Testis (tissue), 3 donors: Measurements from ENCODE around the gene MYBPC2. TPM values are rescaled to one million over a fixed set of nuclear protein-coding genes. Genes with fewer than 3 reads are reported as not detected.

Source experiments
- DNase-seq: peaks from one replicate; pipeline ENCODE4 v3.0.0-alpha.2; 2019
- H3K27ac ChIP-seq, 2 donors: fragments of 200-600 bp; sonication (generic); one replicate each; pipeline ENCODE4 v1.5.1; 2019
- H3K27me3 ChIP-seq: fragments of 200-600 bp; sonication (generic); one replicate; pipeline ENCODE4 v1.5.1; 2019
- H3K36me3 ChIP-seq: fragments of 200-600 bp; sonication (generic); one replicate; pipeline ENCODE4 v1.5.1; 2017; ENCODE audit warnings: low read depth; ENCODE audit errors: missing control alignments
- H3K4me1 ChIP-seq: fragments of 200-600 bp; sonication (generic); one replicate; pipeline ENCODE4 v1.5.1; 2019
- H3K4me3 ChIP-seq, 2 donors: fragments of 200-600 bp; sonication (generic); one replicate each; pipeline ENCODE4 v1.5.1; 2017 to 2019
- H3K9me3 ChIP-seq: fragments of 200-600 bp; sonication (generic); one replicate; pipeline ENCODE4 v1.5.1; 2017
- POLR2A ChIP-seq: fragments of 450-650 bp; IDR thresholded peaks from one replicate; pipeline ENCODE4 v1.6.1; 2017; ENCODE audit warnings: antibody characterized with exemption, mild to moderate bottlenecking, moderate library complexity
- WGBS, 2 donors: methylation state at CpG; one replicate each; pipeline ENCODE4 v1.1.5; 2018; 5-methylcytosine and 5-hydroxymethylcytosine counted together
- intact Hi-C: fragments of 100-400 bp; cut with DNase I; formaldehyde crosslinking; loops from one replicate; pipeline ENCODE4 v1.15.1; 2023; ENCODE audit warnings: low total_unique reads
- polyA plus RNA-seq: library from polyadenylated mRNA; stranded (reverse); fragments of 350-450 nt; fragmentation: Illumina TruSeq; extraction: RNeasy Lipid Tissue Mini Kit (QIAGEN cat#74804); gene quantifications from one replicate; pipeline ENCODE4 v1.2.3, GENCODE V29; 2014; ENCODE audit warnings: low read depth, low replicate concordance; ENCODE audit not compliant: insufficient read depth
- total RNA-seq, 2 donors: library from RNA; depleted of rRNA; stranded (reverse); fragments of >200 nt; gene quantifications; one replicate each; pipeline ENCODE4 v1.2.3, GENCODE V29; 2016
- TF ChIP-seq, protein P1 (sequence below), 3 experiments: fragments of 450-650 bp in 2 of 3; fragments of 200-600 bp in 1 of 3; sonication (generic) in 1 of 3; IDR thresholded peaks; one replicate each; pipeline ENCODE4 v1.5.1; 2016 to 2019; ENCODE audit warnings: antibody characterized with exemption in 3 of 3, mild to moderate bottlenecking in 2 of 3, moderate library complexity in 1 of 3

Gene MYBPC2
- total and polyA plus RNA-seq, 3 donors from 2014 or later, result 0.31 to 3.2 (median 0.63) TPM

DNA sequence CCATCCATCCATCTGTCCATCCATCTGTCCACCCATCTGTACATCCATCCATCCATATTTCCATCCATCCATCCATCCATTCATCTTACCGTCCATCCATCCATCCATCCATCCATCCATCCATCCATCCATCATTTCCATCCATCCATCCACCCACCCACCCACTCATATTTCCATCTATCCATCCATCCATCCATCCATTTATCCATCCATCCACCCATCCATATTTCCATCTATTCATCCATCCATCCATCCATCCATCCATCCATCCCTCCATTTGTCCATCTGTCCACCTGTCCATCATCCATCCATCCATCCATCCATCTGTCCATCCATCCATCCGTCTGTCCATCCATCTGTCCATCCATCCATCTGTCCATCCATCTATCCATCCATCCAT lies 23.3 kb downstream of the MYBPC2 start:
- Histone ChIP-seq H3K4me1 (no peaks in the 10 kb centered on the region), H3K27ac (no peak overlapping the region), H3K9me3 (no peaks in the 10 kb centered on the region), H3K27me3 (no peaks in the 10 kb centered on the region), H3K36me3 (no peaks in the 10 kb centered on the region), H3K4me3 (no peak overlapping the region)
- DNase-seq, result no peak
- TF ChIP-seq, protein P1, sequence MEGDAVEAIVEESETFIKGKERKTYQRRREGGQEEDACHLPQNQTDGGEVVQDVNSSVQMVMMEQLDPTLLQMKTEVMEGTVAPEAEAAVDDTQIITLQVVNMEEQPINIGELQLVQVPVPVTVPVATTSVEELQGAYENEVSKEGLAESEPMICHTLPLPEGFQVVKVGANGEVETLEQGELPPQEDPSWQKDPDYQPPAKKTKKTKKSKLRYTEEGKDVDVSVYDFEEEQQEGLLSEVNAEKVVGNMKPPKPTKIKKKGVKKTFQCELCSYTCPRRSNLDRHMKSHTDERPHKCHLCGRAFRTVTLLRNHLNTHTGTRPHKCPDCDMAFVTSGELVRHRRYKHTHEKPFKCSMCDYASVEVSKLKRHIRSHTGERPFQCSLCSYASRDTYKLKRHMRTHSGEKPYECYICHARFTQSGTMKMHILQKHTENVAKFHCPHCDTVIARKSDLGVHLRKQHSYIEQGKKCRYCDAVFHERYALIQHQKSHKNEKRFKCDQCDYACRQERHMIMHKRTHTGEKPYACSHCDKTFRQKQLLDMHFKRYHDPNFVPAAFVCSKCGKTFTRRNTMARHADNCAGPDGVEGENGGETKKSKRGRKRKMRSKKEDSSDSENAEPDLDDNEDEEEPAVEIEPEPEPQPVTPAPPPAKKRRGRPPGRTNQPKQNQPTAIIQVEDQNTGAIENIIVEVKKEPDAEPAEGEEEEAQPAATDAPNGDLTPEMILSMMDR (IDR thresholded peaks at IDR 0.05), result no peak
- no peak for TF ChIP-seq POLR2A
- 83 to 85% methylated on average over 2 of the region's 2 CpGs for WGBS, 2 donors
- intact Hi-C loops, result no loop called here

DNA sequence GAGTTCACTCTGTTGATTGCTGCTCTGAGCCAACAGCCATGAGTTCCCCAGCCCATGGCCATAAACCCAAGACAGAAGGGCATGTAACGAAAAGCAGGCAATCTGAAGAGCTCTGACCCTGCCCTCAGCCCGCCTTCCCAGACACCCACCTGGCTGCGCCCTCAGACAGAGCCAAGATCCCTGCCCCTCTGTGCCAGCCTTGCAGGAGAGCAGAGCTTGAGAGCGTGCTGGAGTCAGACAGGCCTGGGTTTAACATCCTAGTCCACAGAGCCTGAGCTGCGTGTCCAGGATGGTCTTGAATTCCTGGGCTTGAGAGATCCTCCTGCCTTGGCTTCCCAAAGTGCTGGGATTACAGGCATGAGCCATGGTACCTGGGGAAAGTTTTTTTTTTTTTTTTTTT lies 24.6 kb downstream of the MYBPC2 start:
- Histone ChIP-seq H3K9me3 (no peaks in the 10 kb centered on the region), H3K4me1 (no peaks in the 10 kb centered on the region), H3K27me3 (no peaks in the 10 kb centered on the region), H3K27ac (no peak overlapping the region), H3K36me3 (no peaks in the 10 kb centered on the region), H3K4me3 (no peak overlapping the region)
- no peak for DNase-seq
- 92 to 93% methylated on average over 2 to 5 of the region's 5 CpGs for WGBS, 2 donors
- TF ChIP-seq POLR2A, result no peak
- TF ChIP-seq, protein P1 (IDR thresholded peaks at IDR 0.05), result no peak
- intact Hi-C loops, result no loop called here

DNA sequence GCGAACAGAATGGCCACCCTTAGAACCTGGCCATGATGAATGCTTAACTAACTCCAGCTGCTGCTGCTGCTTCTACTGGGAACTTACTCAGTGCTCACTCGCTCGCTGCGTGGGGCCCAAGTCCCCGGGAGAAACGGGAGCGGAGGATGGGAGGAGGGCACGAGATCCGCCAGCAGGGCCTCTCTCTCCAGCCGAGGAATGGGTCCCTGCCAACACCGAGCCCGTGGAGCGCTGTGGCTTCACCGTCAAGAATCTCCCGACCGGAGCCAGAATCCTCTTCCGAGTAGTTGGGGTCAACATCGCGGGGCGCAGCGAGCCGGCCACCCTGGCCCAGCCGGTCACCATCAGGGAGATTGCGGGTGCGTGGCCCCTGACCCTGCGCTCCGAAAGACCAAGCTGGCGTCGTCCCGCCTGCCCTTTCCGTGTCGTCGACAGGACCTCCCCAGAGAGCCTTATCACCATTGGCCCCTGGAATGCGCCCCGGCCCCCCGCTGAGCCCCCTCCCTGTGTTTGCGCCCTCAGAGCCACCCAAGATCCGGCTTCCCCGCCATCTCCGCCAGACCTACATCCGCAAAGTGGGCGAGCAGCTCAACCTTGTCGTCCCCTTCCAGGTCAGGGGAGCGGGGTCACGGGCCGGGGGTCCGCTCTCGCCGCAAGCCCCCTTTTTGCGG lies 25.8 kb downstream of the MYBPC2 start:
- DNase-seq, result no peak
- WGBS, 2 donors, result 11 to 42% methylated on average over 16 to 50 of the region's 50 CpGs
- no peak overlapping the region for H3K27ac ChIP-seq
- H3K27me3 ChIP-seq, result no peaks in the 10 kb centered on the region
- no peaks in the 10 kb centered on the region for H3K9me3 ChIP-seq
- no peaks in the 10 kb centered on the region for H3K4me1 ChIP-seq
- H3K36me3 ChIP-seq, result no peaks in the 10 kb centered on the region
- no peak for TF ChIP-seq POLR2A
- TF ChIP-seq, protein P1 (IDR thresholded peaks at IDR 0.05), result no peak
- intact Hi-C loops, result no loop called here
- no peak overlapping the region for H3K4me3 ChIP-seq

DNA sequence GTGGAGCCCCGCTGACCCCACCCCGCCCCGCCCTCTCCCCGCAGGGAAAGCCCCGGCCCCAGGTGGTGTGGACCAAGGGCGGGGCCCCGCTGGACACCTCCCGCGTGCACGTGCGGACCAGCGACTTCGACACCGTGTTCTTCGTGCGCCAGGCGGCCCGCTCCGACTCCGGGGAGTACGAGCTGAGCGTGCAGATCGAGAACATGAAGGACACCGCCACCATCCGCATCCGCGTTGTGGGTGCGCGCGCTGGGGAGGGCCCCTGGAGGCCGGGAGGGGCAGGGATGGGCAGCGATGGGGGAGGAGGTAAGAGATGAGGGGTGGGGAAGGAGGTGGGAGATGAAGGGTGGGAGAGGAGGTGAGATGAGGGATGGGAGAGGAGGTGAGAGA lies 26.4 kb downstream of the MYBPC2 start:
- TF ChIP-seq, protein P1 (IDR thresholded peaks at IDR 0.05), result no peak
- no peak for TF ChIP-seq POLR2A
- no peak for DNase-seq
- no peak overlapping the region for H3K27ac ChIP-seq
- H3K4me3 ChIP-seq, result no peak overlapping the region
- H3K36me3 ChIP-seq, result no peaks in the 10 kb centered on the region
- H3K9me3 ChIP-seq, result no peaks in the 10 kb centered on the region
- no peaks in the 10 kb centered on the region for H3K27me3 ChIP-seq
- 55 to 56% methylated on average over 5 to 31 of the region's 32 CpGs for WGBS, 2 donors
- H3K4me1 ChIP-seq, result no peaks in the 10 kb centered on the region
- intact Hi-C loops, result no loop called here

DNA sequence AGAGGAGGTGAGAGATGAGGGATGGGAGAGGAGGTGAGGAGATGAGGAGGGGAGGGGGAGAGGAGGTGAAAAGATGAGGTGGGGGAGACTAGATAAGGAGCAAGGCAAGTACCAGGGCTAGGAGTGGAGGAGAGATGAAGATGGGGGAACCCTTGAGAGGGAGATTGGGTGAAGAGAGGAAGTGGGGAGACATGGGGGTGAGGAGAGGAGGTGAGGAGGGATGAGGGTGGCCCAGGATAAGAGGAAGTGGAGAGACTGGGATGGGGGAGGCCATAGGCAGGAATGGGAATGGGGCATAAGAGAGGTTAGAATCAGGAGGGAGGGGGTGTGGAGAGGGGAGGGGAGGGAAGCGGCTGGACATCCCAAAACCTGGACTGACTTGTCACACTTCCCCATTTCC lies 26.9 kb downstream of the MYBPC2 start:
- no peak for DNase-seq
- no peaks in the 10 kb centered on the region for H3K9me3 ChIP-seq
- H3K4me3 ChIP-seq, result no peak overlapping the region
- no peaks in the 10 kb centered on the region for H3K36me3 ChIP-seq
- intact Hi-C loops, result loop anchor here (5.0 kb wide), 1 partner anchor 92 kb away; the partner anchor contains the start of gene NAPSA
- WGBS, 2 donors, result 71 to 72% methylated on average over 1 of the region's 1 CpG
- H3K27me3 ChIP-seq, result no peaks in the 10 kb centered on the region
- TF ChIP-seq POLR2A, result no peak
- TF ChIP-seq, protein P1 (IDR thresholded peaks at IDR 0.05), result no peak
- no peak overlapping the region for H3K27ac ChIP-seq
- H3K4me1 ChIP-seq, result no peaks in the 10 kb centered on the region
